ENCODE measurements around the gene TNFRSF14. TPM values are rescaled to one million over a fixed set of nuclear protein-coding genes. Genes with fewer than 3 reads are reported as not detected.

The TNFRSF14 gene
- total RNA-seq, 1 donor = 17.7 TPM

DNA sequence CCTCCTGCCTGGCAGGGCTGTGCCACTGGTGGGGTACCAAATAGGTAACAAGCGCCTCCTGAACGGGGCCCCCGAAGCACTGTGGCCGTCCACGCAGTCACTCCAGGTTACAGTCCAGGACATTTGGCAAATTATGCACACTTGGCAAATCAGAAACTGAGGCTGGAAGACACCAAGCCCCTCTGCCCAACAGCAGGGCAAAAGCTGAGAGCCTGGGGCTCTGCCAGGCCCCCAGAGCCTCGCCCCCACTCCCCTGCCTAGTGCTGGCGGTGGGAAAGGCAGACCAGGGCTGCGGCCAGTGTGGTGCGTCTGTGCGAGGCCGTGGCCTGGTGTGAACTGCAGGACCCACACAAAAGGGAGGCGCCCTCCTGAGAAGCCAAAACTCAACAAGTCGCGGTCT, 39.2 kb upstream of the TNFRSF14 start:
- TF ChIP-seq, protein P1, sequence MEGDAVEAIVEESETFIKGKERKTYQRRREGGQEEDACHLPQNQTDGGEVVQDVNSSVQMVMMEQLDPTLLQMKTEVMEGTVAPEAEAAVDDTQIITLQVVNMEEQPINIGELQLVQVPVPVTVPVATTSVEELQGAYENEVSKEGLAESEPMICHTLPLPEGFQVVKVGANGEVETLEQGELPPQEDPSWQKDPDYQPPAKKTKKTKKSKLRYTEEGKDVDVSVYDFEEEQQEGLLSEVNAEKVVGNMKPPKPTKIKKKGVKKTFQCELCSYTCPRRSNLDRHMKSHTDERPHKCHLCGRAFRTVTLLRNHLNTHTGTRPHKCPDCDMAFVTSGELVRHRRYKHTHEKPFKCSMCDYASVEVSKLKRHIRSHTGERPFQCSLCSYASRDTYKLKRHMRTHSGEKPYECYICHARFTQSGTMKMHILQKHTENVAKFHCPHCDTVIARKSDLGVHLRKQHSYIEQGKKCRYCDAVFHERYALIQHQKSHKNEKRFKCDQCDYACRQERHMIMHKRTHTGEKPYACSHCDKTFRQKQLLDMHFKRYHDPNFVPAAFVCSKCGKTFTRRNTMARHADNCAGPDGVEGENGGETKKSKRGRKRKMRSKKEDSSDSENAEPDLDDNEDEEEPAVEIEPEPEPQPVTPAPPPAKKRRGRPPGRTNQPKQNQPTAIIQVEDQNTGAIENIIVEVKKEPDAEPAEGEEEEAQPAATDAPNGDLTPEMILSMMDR (IDR thresholded peaks at IDR 0.05; ENCODE audit: insufficient read depth, low read depth, low read length) = no peak
- no peak overlapping the region for H3K4me3 ChIP-seq (ENCODE audit: low read depth, low read length)
- no peak for DNase-seq (ENCODE audit: low read depth)

- H3K4me3 ChIP-seq (ENCODE audit: low read depth, low read length) = no peak overlapping the region
- no peak for DNase-seq (ENCODE audit: low read depth)
- TF ChIP-seq, protein P1 (IDR thresholded peaks at IDR 0.05; ENCODE audit: insufficient read depth, low read depth, low read length) = no peak
Measured at GRCh38 chr1:2517966-2518365, 38.2 kb upstream of the TNFRSF14 start.

DNA sequence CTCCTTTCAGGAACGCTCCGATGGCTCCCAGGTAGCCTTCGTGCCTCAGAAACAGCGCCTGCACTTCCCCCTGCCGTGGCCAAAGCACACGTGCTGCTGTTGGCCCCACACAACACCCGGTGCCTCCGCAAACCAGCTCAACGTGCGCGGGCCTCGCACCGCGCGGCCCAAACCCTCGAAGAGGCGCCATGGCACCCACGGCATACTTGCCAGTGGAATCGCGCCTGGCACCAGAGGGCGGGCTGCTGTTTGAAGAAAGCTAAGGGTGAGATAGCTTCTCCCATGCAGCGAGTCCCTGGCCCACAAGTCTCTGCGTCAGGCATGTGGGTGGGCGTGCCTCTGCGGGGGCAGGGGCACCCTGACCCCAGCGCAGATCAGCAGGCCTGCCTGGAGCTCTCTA, 37.6 kb upstream of the TNFRSF14 start:
- DNase-seq (ENCODE audit: low read depth) = no peak
- H3K4me3 ChIP-seq (ENCODE audit: low read depth, low read length) = no peak overlapping the region
- TF ChIP-seq, protein P1 (IDR thresholded peaks at IDR 0.05; ENCODE audit: insufficient read depth, low read depth, low read length) = no peak

DNA sequence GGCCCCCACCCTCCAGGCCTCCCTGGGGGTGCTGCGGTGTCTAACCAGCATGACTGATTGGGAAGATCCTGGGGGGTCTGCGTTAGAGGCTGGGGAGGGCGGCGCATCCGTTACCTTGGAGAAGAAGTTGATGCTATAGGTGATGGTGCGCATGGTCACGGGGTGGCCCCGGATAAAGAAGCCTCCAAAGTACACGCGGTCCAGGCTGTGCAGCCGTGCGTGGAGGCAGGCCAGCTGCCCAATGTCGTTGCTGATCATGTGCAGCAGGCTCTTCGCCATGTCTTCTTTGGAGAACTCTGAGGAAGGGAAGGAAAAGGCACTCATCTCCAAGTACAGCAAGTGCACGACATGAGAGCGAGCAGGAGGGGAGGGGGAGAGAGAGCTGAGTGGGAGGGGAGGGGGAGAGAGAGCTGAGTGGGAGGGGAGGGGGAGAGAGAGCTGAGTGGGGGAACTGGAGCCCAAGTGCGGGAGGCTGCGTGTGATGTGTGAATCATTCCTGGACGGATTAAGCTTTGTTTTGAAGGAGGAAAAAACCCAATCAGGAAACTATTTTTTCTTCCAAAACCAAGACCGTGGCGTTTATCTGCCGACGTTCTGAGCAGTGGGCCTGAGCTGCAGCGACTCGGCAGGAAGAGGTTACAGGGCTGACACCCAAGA, 37.0 kb upstream of the TNFRSF14 start:
- TF ChIP-seq, protein P1 (IDR thresholded peaks at IDR 0.05; ENCODE audit: insufficient read depth, low read depth, low read length) = no peak
- no peak for DNase-seq (ENCODE audit: low read depth)

DNA sequence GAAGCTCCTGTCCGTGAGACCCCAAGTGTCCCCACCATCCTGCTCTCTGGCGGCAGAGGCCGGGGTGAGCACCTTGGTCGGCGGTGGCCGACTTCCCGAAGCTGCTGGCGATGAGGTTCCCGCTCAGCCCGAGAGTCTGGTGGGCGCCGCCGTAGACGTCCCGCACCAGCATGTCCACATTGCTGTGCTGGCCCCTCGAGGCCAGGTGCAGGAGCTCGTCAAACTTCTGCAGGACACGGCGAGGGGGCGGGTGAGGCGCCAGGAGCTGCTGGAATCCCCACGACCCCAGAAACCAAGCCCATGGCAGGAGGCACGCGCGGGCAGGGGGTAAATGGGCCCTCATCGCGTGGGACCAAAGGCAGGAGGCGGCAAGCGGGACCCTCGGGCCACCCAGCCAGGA, 36.4 kb upstream of the TNFRSF14 start:
- TF ChIP-seq, protein P1 (IDR thresholded peaks at IDR 0.05; ENCODE audit: insufficient read depth, low read depth, low read length) = no peak
- no peak overlapping the region for H3K4me3 ChIP-seq (ENCODE audit: low read depth, low read length)
- no peak for DNase-seq (ENCODE audit: low read depth)

More for the DNA sequence above, 37.0 kb upstream of the TNFRSF14 start:
- H3K4me3 ChIP-seq (ENCODE audit: low read depth, low read length) = no peak overlapping the region

GRCh38 chr1:2520206-2520605, 36.0 kb upstream of the TNFRSF14 start:
- DNase-seq (ENCODE audit: low read depth) = no peak
- TF ChIP-seq, protein P1 (IDR thresholded peaks at IDR 0.05; ENCODE audit: insufficient read depth, low read depth, low read length) = no peak

GRCh38 chr1:2520806-2521205, 35.4 kb upstream of the TNFRSF14 start:
- no peak overlapping the region for H3K4me3 ChIP-seq (ENCODE audit: low read depth, low read length)
- no peak for DNase-seq (ENCODE audit: low read depth)
- TF ChIP-seq, protein P1 (IDR thresholded peaks at IDR 0.05; ENCODE audit: insufficient read depth, low read depth, low read length) = no peak

More at GRCh38 chr1:2520206-2520605, 36.0 kb upstream of the TNFRSF14 start:
- no peak overlapping the region for H3K4me3 ChIP-seq (ENCODE audit: low read depth, low read length)

Measured in fibroblast of villous mesenchyme (primary cell).